Peyer's patch (tissue), 4 donors: Measurements from ENCODE around the gene RPAP3. TPM values are rescaled to one million over a fixed set of nuclear protein-coding genes. Genes with fewer than 3 reads are reported as not detected.

Experiments
- DNase-seq, 3 donors: peaks; one replicate each; pipeline ENCODE4 v3.0.0-alpha.2; 2017 to 2019
- H3K27ac ChIP-seq, 4 donors: fragments of 200-600 bp; sonication (generic); one replicate each; pipeline ENCODE4 v1.5.1; 2016 to 2019
- H3K27me3 ChIP-seq, 2 donors: fragments of 200-600 bp; sonication (generic); one replicate each; pipeline ENCODE4 v1.5.1; 2019
- H3K36me3 ChIP-seq, 3 donors: fragments of 200-600 bp; sonication (generic); one replicate each; pipeline ENCODE4 v1.5.1; 2016 to 2019
- H3K4me1 ChIP-seq, 4 donors: fragments of 200-600 bp; sonication (generic); one replicate each; pipeline ENCODE4 v1.5.1; 2016 to 2019
- H3K4me3 ChIP-seq, 4 donors: fragments of 200-600 bp; sonication (generic); 1 replicate in 3 of 4; 2 replicates in 1 of 4; pipeline ENCODE4 v1.5.1; 2016 to 2019; ENCODE audit warnings: mild to moderate bottlenecking in 1 of 4
- H3K9me3 ChIP-seq, 4 donors: fragments of 200-600 bp; sonication (generic); one replicate each; pipeline ENCODE4 v1.5.1; 2016 to 2019; ENCODE audit warnings: mild to moderate bottlenecking in 1 of 4
- POLR2A ChIP-seq, 2 donors: fragments of 450-650 bp; IDR thresholded peaks; one replicate each; pipeline ENCODE4 v1.5.1; 2017; ENCODE audit warnings: antibody characterized with exemption in 2 of 2, mild to moderate bottlenecking in 2 of 2, moderate library complexity in 2 of 2
- total RNA-seq, 4 donors: library from RNA; depleted of rRNA; stranded (reverse); fragments of >200 nt; gene quantifications; one replicate each; pipeline ENCODE4 v1.1.0, GENCODE V29; 2016
- TF ChIP-seq, protein P1 (sequence below), 6 experiments: fragments of 450-650 bp in 4 of 6; fragments of 200-600 bp in 2 of 6; sonication (generic) in 1 of 6; IDR thresholded peaks; one replicate each; pipeline ENCODE4 v1.5.1; 2017 to 2019; ENCODE audit warnings: antibody characterized with exemption in 6 of 6, mild to moderate bottlenecking in 3 of 6, moderate library complexity in 1 of 6

The RPAP3 gene
- total RNA-seq, 4 donors from 2014 or later: 5.4 to 33.8 (median 13.3) TPM

- TF ChIP-seq, protein P1, sequence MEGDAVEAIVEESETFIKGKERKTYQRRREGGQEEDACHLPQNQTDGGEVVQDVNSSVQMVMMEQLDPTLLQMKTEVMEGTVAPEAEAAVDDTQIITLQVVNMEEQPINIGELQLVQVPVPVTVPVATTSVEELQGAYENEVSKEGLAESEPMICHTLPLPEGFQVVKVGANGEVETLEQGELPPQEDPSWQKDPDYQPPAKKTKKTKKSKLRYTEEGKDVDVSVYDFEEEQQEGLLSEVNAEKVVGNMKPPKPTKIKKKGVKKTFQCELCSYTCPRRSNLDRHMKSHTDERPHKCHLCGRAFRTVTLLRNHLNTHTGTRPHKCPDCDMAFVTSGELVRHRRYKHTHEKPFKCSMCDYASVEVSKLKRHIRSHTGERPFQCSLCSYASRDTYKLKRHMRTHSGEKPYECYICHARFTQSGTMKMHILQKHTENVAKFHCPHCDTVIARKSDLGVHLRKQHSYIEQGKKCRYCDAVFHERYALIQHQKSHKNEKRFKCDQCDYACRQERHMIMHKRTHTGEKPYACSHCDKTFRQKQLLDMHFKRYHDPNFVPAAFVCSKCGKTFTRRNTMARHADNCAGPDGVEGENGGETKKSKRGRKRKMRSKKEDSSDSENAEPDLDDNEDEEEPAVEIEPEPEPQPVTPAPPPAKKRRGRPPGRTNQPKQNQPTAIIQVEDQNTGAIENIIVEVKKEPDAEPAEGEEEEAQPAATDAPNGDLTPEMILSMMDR (IDR thresholded peaks at IDR 0.05): no peak
- no peak for TF ChIP-seq POLR2A (IDR thresholded peaks at IDR 0.05)
- no peak overlapping the region for H3K27ac ChIP-seq
- H3K4me3 ChIP-seq: no peak overlapping the region
- H3K4me1 ChIP-seq: peaks cover 0 to 15% (median 10%) of the 10 kb centered on the region in 4 donors
- no peak for DNase-seq
- no peaks in the 10 kb centered on the region for H3K27me3 ChIP-seq
- H3K36me3 ChIP-seq: no peaks in the 10 kb centered on the region
- no peaks in the 10 kb centered on the region for H3K9me3 ChIP-seq
These were observed 39.7 kb upstream of the RPAP3 start for GRCh38 chr12:47745485-47746041.

DNA sequence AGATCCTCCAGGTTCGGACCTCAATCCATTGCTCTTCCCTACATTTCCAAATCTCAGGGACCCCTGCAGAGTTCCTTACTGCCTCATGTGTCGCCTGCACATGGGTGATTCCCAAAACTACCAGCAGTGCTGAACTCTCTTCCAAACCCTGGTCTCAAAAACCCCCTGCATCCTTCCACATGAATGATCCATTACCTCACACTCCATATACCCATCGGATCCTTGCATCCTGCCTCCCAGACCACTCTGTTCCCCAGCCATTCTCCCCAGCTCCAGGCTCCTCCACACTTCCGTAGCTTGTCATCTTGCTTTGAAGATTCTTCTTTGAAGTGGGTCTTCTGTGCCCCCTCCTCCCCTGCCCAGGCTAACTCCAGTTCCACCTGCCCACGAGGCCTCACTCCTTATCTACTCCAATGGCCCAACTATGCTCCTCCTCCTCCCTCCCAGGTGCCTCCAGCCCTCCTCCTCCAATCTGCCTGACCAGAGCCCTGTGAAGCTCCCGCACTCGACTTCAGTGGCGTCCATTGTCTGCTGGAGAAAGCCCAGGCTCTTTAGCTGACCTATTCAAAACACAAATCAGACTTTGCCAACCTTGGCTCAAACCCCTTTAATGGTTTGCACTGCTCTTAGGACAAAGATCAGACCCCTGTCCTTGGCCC lies 39.1 kb upstream of the RPAP3 start:
- no peak for DNase-seq
- Histone ChIP-seq H3K36me3 (no peaks in the 10 kb centered on the region), H3K4me1 (peaks cover 0 to 19% (median 17%) of the 10 kb centered on the region in 4 donors), H3K27me3 (no peaks in the 10 kb centered on the region), H3K9me3 (no peaks in the 10 kb centered on the region), H3K27ac (no peak overlapping the region), H3K4me3 (no peak overlapping the region)
- TF ChIP-seq, protein P1 (IDR thresholded peaks at IDR 0.05): no peak
- no peak for TF ChIP-seq POLR2A (IDR thresholded peaks at IDR 0.05)

DNA sequence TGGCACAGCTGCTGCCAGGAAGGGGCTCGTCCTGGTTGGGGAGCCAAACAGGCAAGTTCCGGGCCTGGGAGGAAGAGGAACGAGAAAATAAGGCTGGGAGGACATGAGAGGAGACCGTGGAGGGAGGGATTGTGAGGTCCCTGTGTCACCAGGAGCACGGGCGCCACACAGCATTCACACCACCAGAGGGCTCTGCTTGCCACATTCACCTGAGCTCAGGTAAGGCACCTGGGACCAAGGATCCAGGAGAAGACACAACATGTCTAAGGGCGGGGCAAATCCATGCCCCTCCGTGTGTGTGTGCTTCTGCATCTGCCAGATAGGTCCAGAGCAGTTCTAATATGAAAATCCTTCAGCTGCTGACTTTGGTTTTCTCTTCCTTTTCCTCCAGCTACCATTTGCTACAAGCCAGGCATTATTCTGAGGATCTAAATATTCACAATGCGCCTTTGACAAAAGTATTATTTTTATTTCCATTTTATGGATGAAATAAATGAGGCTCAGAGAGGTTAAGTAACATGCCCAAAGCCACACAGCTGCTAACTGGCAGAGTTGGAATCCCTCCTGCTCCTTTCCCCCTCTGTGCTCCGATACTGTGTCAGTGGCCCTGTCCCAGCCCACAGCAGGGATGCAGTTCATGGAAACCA lies 38.3 kb upstream of the RPAP3 start:
- Histone ChIP-seq H3K36me3 (no peaks in the 10 kb centered on the region), H3K27me3 (no peaks in the 10 kb centered on the region), H3K4me1 (peaks cover 0 to 26% (median 21%) of the 10 kb centered on the region in 4 donors), H3K4me3 (no peak overlapping the region), H3K27ac (no peak overlapping the region), H3K9me3 (no peaks in the 10 kb centered on the region)
- peak; percentile 70 to 93 (median 78) for DNase-seq
- TF ChIP-seq POLR2A (IDR thresholded peaks at IDR 0.05): no peak
- TF ChIP-seq, protein P1 (IDR thresholded peaks at IDR 0.05): peak; percentile 13 to 88 (median 78)

DNA sequence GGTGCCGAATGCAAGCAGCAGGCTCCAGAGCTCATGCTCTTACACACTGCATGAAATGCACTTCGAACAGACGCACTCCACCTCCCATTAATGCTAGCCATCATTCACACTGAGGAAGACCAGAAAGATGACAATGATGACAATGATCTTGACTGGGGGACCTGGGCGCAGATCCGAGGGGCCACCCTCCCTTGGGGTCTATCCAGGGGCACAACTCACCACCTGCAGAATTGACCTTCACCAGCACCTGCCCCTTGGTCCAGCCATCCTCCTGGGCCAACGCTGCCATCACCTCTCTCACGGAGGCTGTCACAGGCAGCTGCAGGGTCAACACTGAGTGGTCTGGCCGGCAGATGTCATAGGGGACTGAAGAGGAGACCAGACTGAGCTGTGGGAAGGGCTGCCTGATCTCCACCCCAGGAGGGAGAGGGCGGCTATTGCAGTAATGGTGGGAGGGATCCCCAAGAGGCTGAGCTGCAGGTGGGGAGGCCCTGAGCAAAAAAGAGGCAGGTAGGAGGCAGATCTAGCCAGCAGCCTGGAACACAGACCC lies 37.6 kb upstream of the RPAP3 start:
- peaks cover 0 to 26% (median 22%) of the 10 kb centered on the region in 4 donors for H3K4me1 ChIP-seq
- no peaks in the 10 kb centered on the region for H3K27me3 ChIP-seq
- no peak for DNase-seq
- H3K27ac ChIP-seq: no peak overlapping the region
- H3K9me3 ChIP-seq: no peaks in the 10 kb centered on the region
- no peak overlapping the region for H3K4me3 ChIP-seq
- TF ChIP-seq POLR2A (IDR thresholded peaks at IDR 0.05): no peak
- TF ChIP-seq, protein P1 (IDR thresholded peaks at IDR 0.05): no peak
- H3K36me3 ChIP-seq: no peaks in the 10 kb centered on the region

- Histone ChIP-seq H3K4me1 (peaks cover 2 to 31% (median 24%) of the 10 kb centered on the region in 4 donors), H3K9me3 (no peaks in the 10 kb centered on the region), H3K4me3 (no peak overlapping the region), H3K27ac (peak overlapping the region in 1 of 4 donors; percentile 65), H3K36me3 (no peaks in the 10 kb centered on the region), H3K27me3 (no peaks in the 10 kb centered on the region)
- no peak for TF ChIP-seq POLR2A (IDR thresholded peaks at IDR 0.05)
- TF ChIP-seq, protein P1 (IDR thresholded peaks at IDR 0.05): peak; percentile 90 to 96 (median 95)
- DNase-seq: peak; percentile 73 to 87 (median 81)
These were observed 36.5 kb upstream of the RPAP3 start for GRCh38 chr12:47742253-47742825.
